OCI-LY7 (cell line): ENCODE data around the gene SMCO1. TPM values are rescaled to one million over a fixed set of nuclear protein-coding genes. Genes with fewer than 3 reads are reported as not detected.
A peak's percentile ranks its signal among the peaks of the same experiment; 100 is the strongest.

Experiments used
- Bru-seq: library from RNA; stranded (reverse); fragments of 400-500 nt; gene quantifications from one replicate; lab custom pipeline; 2021; lab: Mats Ljungman, UMichigan
- BruChase-seq, 2 experiments: library from RNA; stranded (reverse); fragments of 400-500 nt; gene quantifications; one replicate each; lab custom pipeline; 2021; lab: Mats Ljungman, UMichigan
- BruUV-seq: library from RNA; stranded (reverse); fragments of 400-500 nt; replicated peaks from 2 replicates; lab custom pipeline; 2021; lab: Mats Ljungman, UMichigan
- CTCF ChIA-PET: fragments of 300-600 bp; sonication (Branson Sonifier 250); formaldehyde crosslinking; loops from one replicate; lab custom pipeline; 2022; ENCODE audit warnings: antibody characterized with exemption; ENCODE audit not compliant: unreplicated experiment; lab: Charles Lee
- POLR2A ChIA-PET: fragments of 300-600 bp; sonication (Branson Sonifier 250); formaldehyde crosslinking; loops from one replicate; lab custom pipeline; 2022; ENCODE audit warnings: antibody characterized with exemption; lab: Charles Lee
- DNase-seq: peaks from one replicate; pipeline ENCODE4 v3.0.0-alpha.2; 2015; ENCODE audit warnings: low spot score
- H2AFZ ChIP-seq: fragments of 200-600 bp; sonication (generic), shearing (Covaris generic); 2 replicates; pipeline ENCODE4 v1.6.1; 2014; ENCODE audit warnings: mild to moderate bottlenecking, antibody characterized with exemption, low read length, moderate library complexity
- H3K27ac ChIP-seq: fragments of 200-600 bp; sonication (generic); 2 replicates; pipeline ENCODE4 v1.5.1; 2014; ENCODE audit warnings: mixed run types, low read depth, mild to moderate bottlenecking, moderate library complexity, low read length, inconsistent platforms; ENCODE audit not compliant: poor library complexity, severe bottlenecking
- H3K36me3 ChIP-seq: fragments of 200-600 bp; sonication (generic); 2 replicates; pipeline ENCODE4 v1.6.1; 2014; ENCODE audit warnings: mild to moderate bottlenecking, antibody characterized with exemption, low read length, moderate library complexity, mixed read lengths; ENCODE audit not compliant: insufficient read depth
- H3K4me1 ChIP-seq: fragments of 200-600 bp; sonication (generic); 2 replicates; pipeline ENCODE4 v1.5.1; 2014; ENCODE audit warnings: mild to moderate bottlenecking, low read length; ENCODE audit not compliant: insufficient read depth, poor library complexity, severe bottlenecking
- H3K4me2 ChIP-seq: fragments of 200-600 bp; sonication (generic); 2 replicates; pipeline ENCODE4 v1.6.1; 2014; ENCODE audit warnings: mild to moderate bottlenecking, low read length
- H3K4me3 ChIP-seq: fragments of 200-600 bp; sonication (generic); 2 replicates; pipeline ENCODE4 v1.5.1; 2014; ENCODE audit warnings: mild to moderate bottlenecking, low read depth, low read length; ENCODE audit not compliant: poor library complexity, severe bottlenecking
- H3K79me2 ChIP-seq: fragments of 200-600 bp; sonication (generic); 2 replicates; pipeline ENCODE4 v1.6.1; 2016; ENCODE audit warnings: low read depth, mild to moderate bottlenecking, low read length, moderate library complexity, mixed read lengths; ENCODE audit not compliant: insufficient read depth
- H3K9me2 ChIP-seq: fragments of 200-600 bp; sonication (generic); 2 replicates; pipeline ENCODE4 v1.6.1; 2016; ENCODE audit warnings: mild to moderate bottlenecking, low read length, mixed read lengths; ENCODE audit not compliant: insufficient read depth
- H3K9me3 ChIP-seq: fragments of 200-600 bp; sonication (generic); 2 replicates; pipeline ENCODE4 v1.6.1; 2014; ENCODE audit warnings: mild to moderate bottlenecking, mixed run types, low read length, mixed read lengths
- H4K20me1 ChIP-seq: fragments of 200-600 bp; sonication (generic); 2 replicates; pipeline ENCODE4 v1.6.1; 2014; ENCODE audit warnings: mild to moderate bottlenecking, antibody characterized with exemption, low read length, moderate library complexity, mixed read lengths; ENCODE audit not compliant: insufficient read depth
- CTCF ChIP-seq: fragments of 200-600 bp; sonication (generic); conservative IDR thresholded peaks from 2 replicates; pipeline ENCODE4 v1.5.1; 2014; ENCODE audit warnings: mild to moderate bottlenecking, antibody characterized with exemption, low read length, moderate library complexity, mixed read lengths
- EZH2phosphoT487 ChIP-seq: fragments of 200-600 bp; sonication (generic); IDR thresholded peaks from 2 replicates; pipeline ENCODE4 v1.6.1; 2018; ENCODE audit warnings: low read depth, borderline replicate concordance, mild to moderate bottlenecking, mixed run types, antibody characterized with exemption, low read length, moderate library complexity, mixed read lengths
- intact Hi-C: fragments of 100-400 bp; cut with micrococcal nuclease; formaldehyde crosslinking; loops from one replicate; pipeline ENCODE4 v1.10.0; 2022; ENCODE audit not compliant: unreplicated experiment
- long read RNA-seq: library from polyadenylated mRNA; stranded (forward); transcript quantifications from one replicate; pipeline ENCODE4 v2.0.0, GENCODE V29; 2022
- total RNA-seq, 2 experiments: library from RNA; depleted of rRNA in 1 of 2; stranded (reverse); fragments of >200 nt in 1 of 2; shearing (Covaris generic) in 1 of 2; gene quantifications; 2 replicates each; pipeline ENCODE4 v1.2.3, GENCODE V29; 2014 to 2022

SMCO1 gene
- not detected in 2 replicates for total RNA-seq (2014; rRNA removed; shearing (Covaris generic))
- not detected in 2 replicates for total RNA-seq (2022)
- Bru-seq, nascent RNA: not detected
- percentile 11 among the genes with signal in this experiment for BruChase-seq, experiment 1, labeled RNA remaining after a 6-hour chase
- not detected for BruChase-seq, experiment 2, labeled RNA remaining after a 2-hour chase
- long read RNA-seq, partial matches to known transcripts: 0 of 1 reads
- long read RNA-seq, other reads (novel, unspliced or antisense): 1 of 1 reads

GRCh38 chr3:196514913-196515621 lies at the start of gene SMCO1:
Gene SMCO1, minus strand, starts transcription at chr3:196515346. Its CDS starts 137 bp downstream, at chr3:196515209.
- H4K20me1 ChIP-seq: no peaks in the 10 kb centered on the region
- H2AFZ ChIP-seq: no peak within 1 kb of the TSS
- no peak within 1 kb of the TSS for H3K4me2 ChIP-seq
- H3K4me3 ChIP-seq: no peak within 1 kb of the TSS
- H3K9me3 ChIP-seq: peaks cover 22% of the 10 kb centered on the region
- intact Hi-C loops: no loop called here
- H3K27ac ChIP-seq: no peak within 1 kb of the TSS
- CTCF ChIA-PET: no interaction called here
- H3K4me1 ChIP-seq: no peaks in the 10 kb centered on the region
- no peaks in the 10 kb centered on the region for H3K36me3 ChIP-seq
- TF ChIP-seq EZH2phosphoT487: no peak
- TF ChIP-seq CTCF: no peak
- no peaks in the 10 kb centered on the region for H3K9me2 ChIP-seq
- no TSS peak for BruUV-seq
- POLR2A ChIA-PET: no interaction called here
- H3K79me2 ChIP-seq: no peaks in the 10 kb centered on the region
- no peak for DNase-seq

- Histone ChIP-seq H3K79me2 (peaks cover 14% of the 10 kb centered on the region), H4K20me1 (no peaks in the 10 kb centered on the region), H3K4me2 (no peak overlapping the region), H3K4me3 (no peak overlapping the region), H3K27ac (no peak overlapping the region), H3K36me3 (peaks cover 39% of the 10 kb centered on the region; the same call in 1 of the 2 replicates), H2AFZ (no peak overlapping the region), H3K9me2 (no peaks in the 10 kb centered on the region), H3K4me1 (peaks cover 8% of the 10 kb centered on the region), H3K9me3 (no peaks in the 10 kb centered on the region)
- CTCF ChIA-PET: no interaction called here
- intact Hi-C loops: no loop called here
- TF ChIP-seq CTCF (no peak), EZH2phosphoT487 (no peak)
- POLR2A ChIA-PET: interaction anchor here (0.6 kb wide), 1 partner anchor 28 kb away, joined by 3 read pairs; no protein-coding TSS in a partner anchor
- DNase-seq: no peak
- no TSS peak for BruUV-seq
These were observed 48.6 kb upstream of the SMCO1 start for GRCh38 chr3:196563721-196564225.
